K562 (cell line): ENCODE data around the gene CACNA1A. TPM values are rescaled to one million over a fixed set of nuclear protein-coding genes. Genes with fewer than 3 reads are reported as not detected.

Experiments used
- ATAC-seq: fragments of 200-7000 bp; cut with Tn5 transposase; 3 replicates; pipeline ENCODE4 v1.9.1; 2020; ENCODE audit warnings: moderate library complexity
- BruUV-seq: library from RNA; stranded (reverse); fragments of 400-500 nt; replicated peaks from 2 replicates; lab custom pipeline; 2021; lab: Mats Ljungman, UMichigan
- CTCF ChIA-PET: fragments of 300-600 bp; formaldehyde crosslinking; extraction: SDS; loops from one replicate; lab custom pipeline; 2021; ENCODE audit warnings: low intra/inter-chr PET ratio; lab: Yijun Ruan, JAX
- POLR2A ChIA-PET: fragments of 300-600, 350-650 bp; sonication (Branson Sonifier 250); formaldehyde crosslinking; extraction: SDS; loops from one replicate; lab custom pipeline; 2021; ENCODE audit warnings: antibody characterized with exemption, inconsistent platforms; lab: Yijun Ruan, JAX
- DNase-seq, 4 experiments: peaks; one replicate each; pipeline versions ENCODE4 v3.0.0 to v3.0.0-alpha.2; 2011 to 2018; ENCODE audit warnings: low spot score in 3 of 4, mixed read lengths in 3 of 4; ENCODE audit errors: extremely low read depth in 1 of 4
- FAIRE-seq: peaks from 2 replicates; lab custom pipeline; 2011; peaks lifted over from hg19 to GRCh38; lab: Jason Lieb, UNC
- H2AFZ ChIP-seq: 2 replicates; pipeline ENCODE4 v1.6.0; 2011; ENCODE audit warnings: low read depth, low read length, control low read depth, inconsistent platforms
- H3K27ac ChIP-seq: fragments of 200-600 bp; 3 replicates; pipeline ENCODE4 v1.8.0; 2011; ENCODE audit warnings: low read depth, mild to moderate bottlenecking, control low read depth, inconsistent platforms, low read length, moderate library complexity, mixed read lengths; ENCODE audit errors: extremely low read depth
- H3K27me3 ChIP-seq, 2 experiments: fragments of 300-600 bp in 1 of 2; 2 replicates in 1 of 2; 3 replicates in 1 of 2; pipeline versions ENCODE4 v1.6.0 to v1.8.0; 2011; ENCODE audit warnings: inconsistent platforms in 2 of 2, low read length in 2 of 2, mild to moderate bottlenecking in 1 of 2, mixed read lengths in 1 of 2, moderate library complexity in 1 of 2; ENCODE audit not compliant: control insufficient read depth in 2 of 2, insufficient read depth in 2 of 2
- H3K36me3 ChIP-seq: fragments of 300-600 bp; 3 replicates; pipeline ENCODE4 v1.8.0; 2011; ENCODE audit warnings: mild to moderate bottlenecking, low read length, inconsistent platforms; ENCODE audit not compliant: control insufficient read depth, insufficient read depth
- H3K4me1 ChIP-seq, 2 experiments: fragments of 200-600 bp in 1 of 2; replicated peaks in 1 of 2; 2 replicates in 1 of 2; 3 replicates in 1 of 2; pipeline versions ENCODE4 v1.5.1 to v1.8.0; 2011; ENCODE audit warnings: inconsistent platforms in 2 of 2, low read length in 2 of 2, mild to moderate bottlenecking in 1 of 2, mixed read lengths in 1 of 2, moderate library complexity in 1 of 2; ENCODE audit not compliant: control insufficient read depth in 2 of 2, insufficient read depth in 2 of 2
- H3K4me2 ChIP-seq: 2 replicates; pipeline ENCODE4 v1.6.1; 2011; ENCODE audit warnings: low read length, control low read depth, inconsistent platforms, mixed read lengths; ENCODE audit not compliant: insufficient read depth
- H3K4me3 ChIP-seq: fragments of 200-600 bp; sonication (generic), shearing (Covaris generic); 2 replicates; pipeline ENCODE4 v1.5.1; 2016; ENCODE audit warnings: control low read depth, inconsistent platforms
- H3K79me2 ChIP-seq: fragments of 200-600 bp; 3 replicates; pipeline ENCODE4 v1.8.0; 2011; ENCODE audit warnings: low read length, inconsistent platforms; ENCODE audit not compliant: control insufficient read depth, insufficient read depth
- H3K9ac ChIP-seq, 2 experiments: 2 replicates each; pipeline versions ENCODE4 v1.6.0 to v1.6.1; 2011; ENCODE audit warnings: low read depth in 2 of 2, low read length in 2 of 2, control low read depth in 1 of 2, inconsistent platforms in 1 of 2, mild to moderate bottlenecking in 1 of 2, mixed read lengths in 1 of 2; ENCODE audit not compliant: insufficient read depth in 1 of 2
- H3K9me1 ChIP-seq: one replicate; pipeline ENCODE4 v1.6.0; 2011; ENCODE audit warnings: inconsistent platforms, mild to moderate bottlenecking, low read length, moderate library complexity; ENCODE audit not compliant: control insufficient read depth, insufficient read depth
- H3K9me3 ChIP-seq: replicated peaks from 2 replicates; pipeline ENCODE4 v1.5.1; 2011; ENCODE audit warnings: low read depth, low read length, inconsistent platforms; ENCODE audit not compliant: control insufficient read depth, insufficient read depth
- H4K20me1 ChIP-seq: replicated peaks from 2 replicates; pipeline ENCODE4 v1.6.1; 2011; ENCODE audit warnings: low read length, inconsistent platforms, mixed read lengths; ENCODE audit not compliant: control insufficient read depth, insufficient read depth
- EP400 ChIP-seq: fragments of 450-650 bp; IDR thresholded peaks from 2 replicates; pipeline ENCODE4 v1.6.1; 2017; ENCODE audit warnings: antibody characterized with exemption, mild to moderate bottlenecking, moderate library complexity
- MXD1 ChIP-seq: fragments of 250-450 bp; sonication (Bioruptor Pico); IDR thresholded peaks from 2 replicates; pipeline ENCODE4 v1.8.0; 2021; ENCODE audit warnings: borderline replicate concordance, mild to moderate bottlenecking, moderate library complexity; ENCODE audit not compliant: poor library complexity, severe bottlenecking
- NR3C1 ChIP-seq: sonication (generic); formaldehyde crosslinking; IDR thresholded peaks from 2 replicates; pipeline ENCODE4 v1.8.1; 2022; ENCODE audit warnings: missing genetic modification reagents
- SNRNP70 ChIP-seq: fragments of 200-400 bp; formaldehyde crosslinking; optimal IDR thresholded peaks from 2 replicates; pipeline ENCODE3; 2017; ENCODE audit warnings: low read depth, low read length
- SPI1 ChIP-seq: IDR thresholded peaks from 2 replicates; pipeline ENCODE4 v1.6.1; 2011; ENCODE audit warnings: low read depth, low read length, control low read depth, borderline replicate concordance
- ZBTB1 ChIP-seq: sonication (generic); formaldehyde crosslinking; IDR thresholded peaks from 2 replicates; pipeline ENCODE4 v1.8.1; 2023; ENCODE audit warnings: missing genetic modification reagents, low read depth, mild to moderate bottlenecking, borderline replicate concordance
- WGBS: fragments of 100-300 bp; shearing (Covaris generic); methylation state at CpG from one replicate; pipeline ENCODE4 v1.1.6; 2016; ENCODE audit warnings: low coverage, mixed read lengths; ENCODE audit not compliant: insufficient coverage; ENCODE audit errors: missing lambda C conversion rate; 5-methylcytosine and 5-hydroxymethylcytosine counted together
- in situ Hi-C: fragments of 300-500 bp; cut with MboI; formaldehyde crosslinking; loops from 4 replicates; pipeline ENCODE4 v1.15.0; 2018; ENCODE audit warnings: inconsistent platforms, mixed read lengths
- intact Hi-C: fragments of 100-400 bp; cut with micrococcal nuclease; formaldehyde crosslinking; loops from 2 replicates; pipeline ENCODE4 v1.14.2; 2022
- polyA plus RNA-seq, 8 experiments: library from polyadenylated mRNA; depleted of rRNA in 4 of 8; stranded (reverse) in 5 of 8; unstranded in 3 of 8; fragments of >200 nt; fragmentation: Nextera tagmentation in 2 of 8; fragmentation: Illumina TruSeq in 1 of 8; extraction: Ambion mirVana in 2 of 8; extraction: Trizol in 1 of 8; gene quantifications; 2 replicates each; pipeline versions ENCODE4 v1.2.1 to v1.2.3, GENCODE V29; 2011 to 2014; ENCODE audit warnings: inconsistent platforms in 1 of 8, missing spikeins in 1 of 8
- total RNA-seq, 7 experiments: library from RNA; depleted of rRNA in 6 of 7; stranded (reverse); fragments of >200 nt in 6 of 7; fragmentation: Illumina TruSeq in 2 of 7; extraction: Trizol in 2 of 7; gene quantifications; 2 replicates each; pipeline versions ENCODE4 v1.2.1 to v1.2.3, GENCODE V29; 2011 to 2021; ENCODE audit warnings: low replicate concordance in 1 of 7

The CACNA1A gene
- total and polyA plus RNA-seq, 9 of the 15 experiments (the other 6 are each of a cell fraction or from before 2014, with no cell fraction given), result 0.03 to 0.20 (median 0.09) TPM; not detected in 1

GRCh38 chr19:13437919-13438618, 68.2 kb downstream of the CACNA1A start:
- DNase-seq (no peak), ATAC-seq (no peak), FAIRE-seq (no peak)
- Histone ChIP-seq H3K9me3 (no peaks in the 10 kb centered on the region), H3K36me3 (no peaks in the 10 kb centered on the region), H3K27ac (no peak overlapping the region), H3K9me1 (no peaks in the 10 kb centered on the region), H3K4me3 (no peak overlapping the region), H3K79me2 (no peaks in the 10 kb centered on the region), H3K4me2 (no peak overlapping the region), H3K4me1 (no peaks in the 10 kb centered on the region), H3K9ac (no peak overlapping the region), H2AFZ (no peak overlapping the region), H3K27me3 (no peaks in the 10 kb centered on the region), H4K20me1 (peaks cover 3% of the 10 kb centered on the region; the same call in 1 of the 2 replicates)
- POLR2A ChIA-PET, result interaction anchor here (0.6 to 1.0 kb wide), 2 partner anchors 12 to 119 kb away, joined by 3 read pairs; no protein-coding TSS in a partner anchor
- CTCF ChIA-PET, result interaction anchor here (0.6 kb wide), 1 partner anchor 254 kb away, joined by 3 read pairs; no protein-coding TSS in a partner anchor
- no TSS peak for BruUV-seq
- in situ Hi-C loops, result no loop called here
- WGBS, result 0% methylated on average over 6 of the region's 6 CpGs
- intact Hi-C loops, result no loop called here
- TF ChIP-seq MXD1 (CRISPR knock-in tag) (no peak), SNRNP70 (no peak), EP400 (no peak), SPI1 (peak; percentile 82), NR3C1 (no peak), ZBTB1 (CRISPR knock-in tag) (no peak)
